ENCODE results near the gene ZFYVE9. TPM values are rescaled to one million over a fixed set of nuclear protein-coding genes. Genes with fewer than 3 reads are reported as not detected.
"Not testable (repeated sequence)": the region's sequence is repeated elsewhere in the genome, so short reads cannot be mapped to it uniquely, and the experiment has no call there.

The ZFYVE9 gene
- total and polyA plus RNA-seq, 2 experiments from 2014 or later = 7.1 to 30.3 TPM

- TF ChIP-seq CTCF (IDR thresholded peaks at IDR 0.05; ENCODE audit: low read depth, low read length) = no peak
- Histone ChIP-seq H3K9me3 (ENCODE audit: low read depth) (no peaks in the 10 kb centered on the region), H3K4me3 (peak overlapping the region; percentile 94), H3K27ac (peak overlapping the region; percentile 97), H3K27me3 (no peaks in the 10 kb centered on the region), H3K4me1 (ENCODE audit: low read depth) (peaks cover 16% of the 10 kb centered on the region), H3K36me3 (no peaks in the 10 kb centered on the region)
- peak; percentile 71 for DNase-seq (ENCODE audit: low read depth in 1 of 2, low spot score in 1 of 2)
Measured at GRCh38 chr1:52142220-52143183, 613 bp downstream of the ZFYVE9 start.

- Histone ChIP-seq H3K27ac (no peak overlapping the region), H3K4me3 (no peak overlapping the region), H3K4me1 (ENCODE audit: low read depth) (peaks cover 20% of the 10 kb centered on the region), H3K9me3 (ENCODE audit: low read depth) (no peaks in the 10 kb centered on the region), H3K36me3 (no peaks in the 10 kb centered on the region), H3K27me3 (no peaks in the 10 kb centered on the region)
- DNase-seq (ENCODE audit: low read depth in 1 of 2, low spot score in 1 of 2) = no peak
- no peak for TF ChIP-seq CTCF (IDR thresholded peaks at IDR 0.05; ENCODE audit: low read depth, low read length)
Measured at GRCh38 chr1:52145137-52145536, 3.2 kb downstream of the ZFYVE9 start.

GRCh38 chr1:52150445-52150844, 8.6 kb downstream of the ZFYVE9 start:
- not testable (repeated sequence) for H3K27ac ChIP-seq; H3K36me3 ChIP-seq; H3K4me3 ChIP-seq; H3K27me3 ChIP-seq; H3K9me3 ChIP-seq (ENCODE audit: low read depth); H3K4me1 ChIP-seq (ENCODE audit: low read depth); DNase-seq (ENCODE audit: low read depth in 1 of 2, low spot score in 1 of 2)

GRCh38 chr1:52150946-52151345, 9.1 kb downstream of the ZFYVE9 start:
- Histone ChIP-seq H3K27me3 (no peaks in the 10 kb centered on the region), H3K36me3 (no peaks in the 10 kb centered on the region), H3K27ac (no peak overlapping the region), H3K9me3 (ENCODE audit: low read depth) (no peaks in the 10 kb centered on the region), H3K4me3 (no peak overlapping the region), H3K4me1 (ENCODE audit: low read depth) (peaks cover 4% of the 10 kb centered on the region)
- no peak for DNase-seq (ENCODE audit: low read depth in 1 of 2, low spot score in 1 of 2)
- no peak for TF ChIP-seq CTCF (IDR thresholded peaks at IDR 0.05; ENCODE audit: low read depth, low read length)

- no peaks in the 10 kb centered on the region for H3K27me3 ChIP-seq
- TF ChIP-seq CTCF (IDR thresholded peaks at IDR 0.05; ENCODE audit: low read depth, low read length) = no peak
- H3K27ac ChIP-seq = no peak overlapping the region
- H3K9me3 ChIP-seq (ENCODE audit: low read depth) = no peaks in the 10 kb centered on the region
- no peaks in the 10 kb centered on the region for H3K36me3 ChIP-seq
- no peak for DNase-seq (ENCODE audit: low read depth in 1 of 2, low spot score in 1 of 2)
- H3K4me3 ChIP-seq = no peak overlapping the region
- H3K4me1 ChIP-seq (ENCODE audit: low read depth) = peaks cover 4% of the 10 kb centered on the region
Measured at GRCh38 chr1:52152572-52152971, 10.7 kb downstream of the ZFYVE9 start.

- H3K4me3 ChIP-seq = no peak overlapping the region
- TF ChIP-seq CTCF (IDR thresholded peaks at IDR 0.05; ENCODE audit: low read depth, low read length) = no peak
- H3K27me3 ChIP-seq = no peaks in the 10 kb centered on the region
- peak in 1 of 2 donors; percentile 15 for DNase-seq (ENCODE audit: low read depth in 1 of 2, low spot score in 1 of 2)
- H3K9me3 ChIP-seq (ENCODE audit: low read depth) = no peaks in the 10 kb centered on the region
- H3K4me1 ChIP-seq (ENCODE audit: low read depth) = peaks cover 4% of the 10 kb centered on the region
- H3K36me3 ChIP-seq = no peaks in the 10 kb centered on the region
- no peak overlapping the region for H3K27ac ChIP-seq
Measured at GRCh38 chr1:52153010-52153409, 11.1 kb downstream of the ZFYVE9 start.

Measured in cardiac muscle cell (in vitro differentiated cells and primary cell).